Measurements from ENCODE around the gene EVI2A.

Gene EVI2A

GRCh38 chr17:31274252-31274651 is 47.2 kb downstream of the EVI2A start:
- DNase-seq (ENCODE audit: low spot score) = no peak
- no peak for FAIRE-seq

GRCh38 chr17:31273516-31273915 is 47.9 kb downstream of the EVI2A start:
- DNase-seq (ENCODE audit: low spot score) (no peak), FAIRE-seq (no peak)

- FAIRE-seq (no peak), DNase-seq (ENCODE audit: low spot score) (no peak)
Observed at GRCh38 chr17:31272803-31273202, 48.6 kb downstream of the EVI2A start.

GRCh38 chr17:31272236-31272635 is 49.2 kb downstream of the EVI2A start:
- no peak for FAIRE-seq

GRCh38 chr17:31269578-31269983 is 51.8 kb downstream of the EVI2A start:
- DNase-seq (ENCODE audit: low spot score) (peak; percentile 92), FAIRE-seq (peak; percentile 98)

More at GRCh38 chr17:31272236-31272635, 49.2 kb downstream of the EVI2A start:
- DNase-seq (ENCODE audit: low spot score) = no peak

- FAIRE-seq = no peak
Observed at GRCh38 chr17:31269036-31269577, 52.3 kb downstream of the EVI2A start.

More at GRCh38 chr17:31269036-31269577, 52.3 kb downstream of the EVI2A start:
- no peak for DNase-seq (ENCODE audit: low spot score)
